HEK293T (cell line): ENCODE data around the gene C3orf22.

ENCODE experiments used
- CTCF ChIA-PET: fragments of 350-600 bp; formaldehyde crosslinking; extraction: SDS; loops from one replicate; lab custom pipeline; 2021; ENCODE audit warnings: antibody characterized with exemption, inconsistent platforms; lab: Yijun Ruan, JAX
- POLR2A ChIA-PET: fragments of 350-600 bp; formaldehyde crosslinking; extraction: SDS; loops from one replicate; lab custom pipeline; 2020; ENCODE audit warnings: antibody characterized with exemption, inconsistent platforms; lab: Yijun Ruan, JAX
- DNase-seq: peaks from one replicate; pipeline ENCODE4 v3.0.0; 2012; ENCODE audit warnings: mixed read lengths; ENCODE audit errors: extremely low spot score
- ARNT ChIP-seq: fragments of 450-650 bp; IDR thresholded peaks from 2 replicates; pipeline ENCODE4 v1.6.1; 2017; ENCODE audit warnings: mild to moderate bottlenecking
- BHLHE40 ChIP-seq: fragments of 450-650 bp; IDR thresholded peaks from 2 replicates; pipeline ENCODE4 v1.6.1; 2016; ENCODE audit warnings: mild to moderate bottlenecking, moderate library complexity, borderline replicate concordance
- CTBP1 ChIP-seq: fragments of 450-650 bp; IDR thresholded peaks from 2 replicates; pipeline ENCODE4 v1.6.1; 2016; ENCODE audit warnings: borderline replicate concordance
- ELF4 ChIP-seq: fragments of 450-650 bp; IDR thresholded peaks from 2 replicates; pipeline ENCODE4 v1.6.1; 2017; ENCODE audit warnings: antibody characterized with exemption
- FOXA1 ChIP-seq: fragments of 450-650 bp; IDR thresholded peaks from 2 replicates; pipeline ENCODE4 v1.6.1; 2016; ENCODE audit warnings: mild to moderate bottlenecking
- FOXK2 ChIP-seq: fragments of 450-650 bp; IDR thresholded peaks from 2 replicates; pipeline ENCODE4 v1.6.1; 2016; ENCODE audit warnings: mild to moderate bottlenecking
- FOXM1 ChIP-seq: fragments of 450-650 bp; IDR thresholded peaks from 2 replicates; pipeline ENCODE4 v1.6.1; 2017; ENCODE audit warnings: mild to moderate bottlenecking, borderline replicate concordance
- HDGF ChIP-seq: fragments of 450-650 bp; IDR thresholded peaks from 2 replicates; pipeline ENCODE4 v1.6.1; 2017; ENCODE audit warnings: antibody characterized with exemption, borderline replicate concordance
- L3MBTL2 ChIP-seq: fragments of 450-650 bp; conservative IDR thresholded peaks from 2 replicates; pipeline ENCODE4 v1.6.1; 2016; ENCODE audit warnings: mild to moderate bottlenecking
- LEF1 ChIP-seq: fragments of 450-650 bp; IDR thresholded peaks from 2 replicates; pipeline ENCODE4 v1.6.1; 2017; ENCODE audit warnings: mild to moderate bottlenecking, borderline replicate concordance
- NFRKB ChIP-seq: fragments of 450-650 bp; IDR thresholded peaks from 2 replicates; pipeline ENCODE4 v1.6.1; 2016; ENCODE audit warnings: mild to moderate bottlenecking, moderate library complexity
- PKNOX1 ChIP-seq: fragments of 450-650 bp; IDR thresholded peaks from 2 replicates; pipeline ENCODE4 v1.6.1; 2016
- SP1 ChIP-seq: fragments of 450-650 bp; IDR thresholded peaks from 2 replicates; pipeline ENCODE4 v1.6.1; 2017
- SUZ12 ChIP-seq: fragments of 450-650 bp; IDR thresholded peaks from 2 replicates; pipeline ENCODE4 v1.6.1; 2016; ENCODE audit warnings: mild to moderate bottlenecking
- TARDBP ChIP-seq: fragments of 450-650 bp; IDR thresholded peaks from 2 replicates; pipeline ENCODE4 v1.6.1; 2016
- ZNF384 ChIP-seq: fragments of 450-650 bp; IDR thresholded peaks from 2 replicates; pipeline ENCODE4 v1.6.1; 2016

Gene C3orf22

DNA sequence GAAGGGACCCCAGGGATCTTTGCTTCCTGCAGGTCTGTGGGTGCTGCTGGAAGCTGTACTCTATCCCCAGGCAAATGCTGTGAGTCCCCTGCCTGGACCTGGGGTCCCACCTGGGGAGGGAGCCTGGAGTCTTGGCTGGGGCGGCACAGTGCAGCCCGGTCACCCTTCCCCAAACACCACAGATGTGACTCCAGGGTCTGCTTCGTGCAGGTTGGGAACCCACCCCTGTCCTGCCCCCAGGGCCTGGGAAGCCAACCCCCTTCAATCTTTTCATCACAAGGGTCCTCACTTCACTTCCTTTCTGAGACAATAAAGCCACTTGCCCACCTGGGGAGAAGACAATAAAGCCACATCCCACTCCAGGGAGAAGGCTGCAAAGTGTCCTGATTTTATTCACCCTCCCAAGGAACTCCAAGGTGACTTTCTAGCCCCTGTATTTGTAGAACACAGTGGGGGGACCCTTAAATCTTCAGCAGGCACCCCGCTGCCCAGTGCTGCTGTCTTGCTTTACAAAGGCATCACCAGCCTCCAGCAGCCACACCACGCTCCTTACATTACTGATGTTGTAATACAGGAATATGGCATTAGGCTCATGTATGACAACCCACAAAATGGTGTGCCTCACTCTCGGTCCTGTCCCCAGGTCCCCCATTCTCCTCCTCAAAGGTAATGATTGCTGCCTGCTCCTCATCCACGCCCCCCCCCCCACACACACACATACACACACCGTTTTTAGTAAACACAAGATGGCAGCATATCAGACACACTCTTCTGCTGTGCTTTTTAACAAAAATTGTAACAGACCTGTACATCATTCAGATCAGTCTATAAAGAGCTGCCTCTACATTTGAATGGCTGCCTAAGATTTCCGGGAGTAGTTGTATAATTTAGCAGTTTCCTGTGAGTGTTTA is 9.9 kb downstream of the C3orf22 start:
- no peak for DNase-seq
- POLR2A ChIA-PET = no interaction called here
- TF ChIP-seq FOXK2 = no peak
- no peak for TF ChIP-seq TARDBP
- no peak for TF ChIP-seq HDGF
- no peak for TF ChIP-seq CTBP1
- no peak for TF ChIP-seq FOXA1
- TF ChIP-seq SP1 = no peak
- no peak for TF ChIP-seq LEF1
- TF ChIP-seq ZNF384 = no peak
- TF ChIP-seq PKNOX1 = no peak
- no peak for TF ChIP-seq FOXM1
- no peak for TF ChIP-seq L3MBTL2
- no peak for TF ChIP-seq ARNT
- TF ChIP-seq BHLHE40 = no peak
- no peak for TF ChIP-seq NFRKB
- TF ChIP-seq SUZ12 = no peak
- TF ChIP-seq ELF4 = no peak
- CTCF ChIA-PET = no interaction called here

DNA sequence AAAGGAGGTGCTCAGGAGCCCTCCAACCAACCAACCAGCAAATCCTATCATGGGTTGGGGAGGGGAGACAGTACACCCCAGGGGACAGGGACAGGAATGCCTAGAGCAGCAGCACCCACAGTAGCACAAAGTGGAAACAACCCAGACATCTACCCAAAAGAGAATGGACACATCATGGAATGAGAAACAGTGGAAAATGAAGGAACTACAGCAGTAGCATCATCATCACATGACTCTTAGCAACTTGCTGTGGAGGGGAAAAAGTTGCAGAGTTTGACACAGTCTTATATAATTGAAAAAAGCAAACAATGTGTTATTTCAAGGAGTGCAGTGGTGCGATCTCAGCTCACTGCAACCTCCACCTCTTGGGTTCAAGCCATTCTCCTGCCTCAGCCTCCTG is 11.0 kb downstream of the C3orf22 start:
- ChIA-PET CTCF (interaction anchor here (0.6 kb wide), 1 partner anchor 66 kb away, joined by 3 read pairs; no protein-coding TSS in a partner anchor), POLR2A (no interaction called here)
- TF ChIP-seq SUZ12 (no peak), SP1 (no peak), TARDBP (no peak), FOXK2 (no peak), LEF1 (no peak)
- no peak for DNase-seq

DNA sequence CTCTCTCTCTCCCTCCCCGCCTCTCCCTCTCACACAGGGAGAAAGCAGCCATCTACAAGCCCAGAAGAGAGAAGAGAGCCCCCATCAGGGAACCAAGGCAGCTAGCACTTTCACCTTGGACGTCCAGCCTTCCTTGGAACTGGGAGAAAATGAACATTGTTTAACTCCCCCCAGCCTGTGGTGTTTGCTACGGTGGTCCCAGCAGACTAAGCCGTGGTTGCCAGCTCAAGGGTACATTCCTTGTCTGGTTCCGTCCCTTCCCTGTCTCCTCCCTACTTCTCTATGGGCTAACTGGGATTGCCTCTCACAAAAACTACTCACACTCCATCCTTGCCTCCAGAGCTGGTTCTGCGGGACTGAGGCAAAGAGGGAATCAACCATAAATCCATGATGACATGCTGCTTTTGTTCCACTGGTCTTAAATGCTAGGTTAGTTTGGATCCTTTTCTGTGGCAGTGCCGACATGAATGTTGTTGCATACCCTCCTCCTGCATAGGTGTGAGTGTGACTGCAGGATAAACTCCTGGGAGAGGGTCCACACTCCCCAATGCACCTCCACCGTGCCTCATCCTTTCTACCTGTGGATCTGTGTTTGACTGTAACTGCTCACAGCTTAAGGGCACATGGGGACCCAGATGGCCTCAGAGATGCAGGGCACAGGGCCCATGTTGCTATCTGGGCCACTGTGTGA is 12.0 kb downstream of the C3orf22 start:
- ChIA-PET POLR2A (no interaction called here), CTCF (no interaction called here)
- TF ChIP-seq FOXK2 (no peak), L3MBTL2 (no peak), LEF1 (no peak), NFRKB (no peak), FOXM1 (no peak), CTBP1 (no peak), PKNOX1 (no peak), HDGF (no peak), FOXA1 (no peak), ARNT (no peak), BHLHE40 (no peak)
- no peak for DNase-seq

DNA sequence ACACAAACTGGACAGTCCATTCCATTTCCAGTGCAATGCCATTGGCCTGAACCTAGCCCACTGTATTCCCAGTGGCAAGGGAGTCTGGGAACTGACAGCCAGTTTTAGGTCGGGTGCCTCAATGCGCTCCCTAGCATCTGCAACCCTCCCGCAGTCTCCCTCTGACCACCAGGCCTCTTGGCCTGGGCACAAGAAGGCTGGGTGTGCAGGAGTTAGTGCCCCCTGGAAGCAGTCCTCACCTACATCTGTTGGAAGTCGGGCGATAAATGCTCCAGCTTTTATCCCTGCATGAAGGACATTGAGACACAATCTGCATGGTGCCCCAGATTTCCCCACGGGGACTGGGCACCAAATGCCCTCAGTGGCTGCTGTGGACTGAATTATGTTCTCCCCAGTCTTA is 12.7 kb downstream of the C3orf22 start:
- CTCF ChIA-PET = no interaction called here
- DNase-seq = no peak
- POLR2A ChIA-PET = no interaction called here
- TF ChIP-seq PKNOX1 (no peak), L3MBTL2 (no peak), HDGF (no peak), BHLHE40 (no peak), SP1 (no peak)

- POLR2A ChIA-PET = no interaction called here
- TF ChIP-seq FOXK2 (no peak), L3MBTL2 (no peak), NFRKB (no peak), ARNT (no peak), SUZ12 (no peak), ZNF384 (no peak), BHLHE40 (no peak), ELF4 (no peak), TARDBP (no peak), SP1 (no peak), PKNOX1 (no peak), CTBP1 (no peak), FOXA1 (no peak), LEF1 (no peak)
- no peak for DNase-seq
- CTCF ChIA-PET = no interaction called here
Measured at GRCh38 chr3:126545544-126545943, 13.2 kb downstream of the C3orf22 start.
